K562 (cell line): ENCODE data around the gene MEIKIN. TPM values are rescaled to one million over a fixed set of nuclear protein-coding genes. Genes with fewer than 3 reads are reported as not detected.

Experiments
- ATAC-seq: fragments of 200-7000 bp; cut with Tn5 transposase; 3 replicates; pipeline ENCODE4 v1.9.1; 2020; ENCODE audit warnings: moderate library complexity
- BruUV-seq: library from RNA; stranded (reverse); fragments of 400-500 nt; replicated peaks from 2 replicates; lab custom pipeline; 2021; lab: Mats Ljungman, UMichigan
- CTCF ChIA-PET: fragments of 300-600 bp; formaldehyde crosslinking; extraction: SDS; loops from one replicate; lab custom pipeline; 2021; ENCODE audit warnings: low intra/inter-chr PET ratio; lab: Yijun Ruan, JAX
- POLR2A ChIA-PET: fragments of 300-600, 350-650 bp; sonication (Branson Sonifier 250); formaldehyde crosslinking; extraction: SDS; loops from one replicate; lab custom pipeline; 2021; ENCODE audit warnings: antibody characterized with exemption, inconsistent platforms; lab: Yijun Ruan, JAX
- DNase-seq, 4 experiments: peaks; one replicate each; pipeline versions ENCODE4 v3.0.0 to v3.0.0-alpha.2; 2011 to 2018; ENCODE audit warnings: low spot score in 3 of 4, mixed read lengths in 3 of 4; ENCODE audit errors: extremely low read depth in 1 of 4
- FAIRE-seq: peaks from 2 replicates; lab custom pipeline; 2011; peaks lifted over from hg19 to GRCh38; lab: Jason Lieb, UNC
- H2AFZ ChIP-seq: 2 replicates; pipeline ENCODE4 v1.6.0; 2011; ENCODE audit warnings: low read depth, low read length, control low read depth, inconsistent platforms
- H3K27ac ChIP-seq: fragments of 200-600 bp; 3 replicates; pipeline ENCODE4 v1.8.0; 2011; ENCODE audit warnings: low read depth, mild to moderate bottlenecking, control low read depth, inconsistent platforms, low read length, moderate library complexity, mixed read lengths; ENCODE audit errors: extremely low read depth
- H3K27me3 ChIP-seq, 2 experiments: fragments of 300-600 bp in 1 of 2; 2 replicates in 1 of 2; 3 replicates in 1 of 2; pipeline versions ENCODE4 v1.6.0 to v1.8.0; 2011; ENCODE audit warnings: inconsistent platforms in 2 of 2, low read length in 2 of 2, mild to moderate bottlenecking in 1 of 2, mixed read lengths in 1 of 2, moderate library complexity in 1 of 2; ENCODE audit not compliant: control insufficient read depth in 2 of 2, insufficient read depth in 2 of 2
- H3K36me3 ChIP-seq: fragments of 300-600 bp; 3 replicates; pipeline ENCODE4 v1.8.0; 2011; ENCODE audit warnings: mild to moderate bottlenecking, low read length, inconsistent platforms; ENCODE audit not compliant: control insufficient read depth, insufficient read depth
- H3K4me1 ChIP-seq, 2 experiments: fragments of 200-600 bp in 1 of 2; replicated peaks in 1 of 2; 2 replicates in 1 of 2; 3 replicates in 1 of 2; pipeline versions ENCODE4 v1.5.1 to v1.8.0; 2011; ENCODE audit warnings: inconsistent platforms in 2 of 2, low read length in 2 of 2, mild to moderate bottlenecking in 1 of 2, mixed read lengths in 1 of 2, moderate library complexity in 1 of 2; ENCODE audit not compliant: control insufficient read depth in 2 of 2, insufficient read depth in 2 of 2
- H3K4me2 ChIP-seq: 2 replicates; pipeline ENCODE4 v1.6.1; 2011; ENCODE audit warnings: low read length, control low read depth, inconsistent platforms, mixed read lengths; ENCODE audit not compliant: insufficient read depth
- H3K4me3 ChIP-seq: fragments of 200-600 bp; sonication (generic), shearing (Covaris generic); 2 replicates; pipeline ENCODE4 v1.5.1; 2016; ENCODE audit warnings: control low read depth, inconsistent platforms
- H3K79me2 ChIP-seq: fragments of 200-600 bp; 3 replicates; pipeline ENCODE4 v1.8.0; 2011; ENCODE audit warnings: low read length, inconsistent platforms; ENCODE audit not compliant: control insufficient read depth, insufficient read depth
- H3K9ac ChIP-seq, 2 experiments: 2 replicates each; pipeline versions ENCODE4 v1.6.0 to v1.6.1; 2011; ENCODE audit warnings: low read depth in 2 of 2, low read length in 2 of 2, control low read depth in 1 of 2, inconsistent platforms in 1 of 2, mild to moderate bottlenecking in 1 of 2, mixed read lengths in 1 of 2; ENCODE audit not compliant: insufficient read depth in 1 of 2
- H3K9me1 ChIP-seq: one replicate; pipeline ENCODE4 v1.6.0; 2011; ENCODE audit warnings: inconsistent platforms, mild to moderate bottlenecking, low read length, moderate library complexity; ENCODE audit not compliant: control insufficient read depth, insufficient read depth
- H3K9me3 ChIP-seq: replicated peaks from 2 replicates; pipeline ENCODE4 v1.5.1; 2011; ENCODE audit warnings: low read depth, low read length, inconsistent platforms; ENCODE audit not compliant: control insufficient read depth, insufficient read depth
- H4K20me1 ChIP-seq: replicated peaks from 2 replicates; pipeline ENCODE4 v1.6.1; 2011; ENCODE audit warnings: low read length, inconsistent platforms, mixed read lengths; ENCODE audit not compliant: control insufficient read depth, insufficient read depth
- DACH1 ChIP-seq: fragments of 450-650 bp; IDR thresholded peaks from 2 replicates; pipeline ENCODE4 v1.6.1; 2018; ENCODE audit not compliant: partially characterized antibody
- FOXJ2 ChIP-seq: fragments of 200-800 bp; sonication (Bioruptor generic); IDR thresholded peaks from 2 replicates; pipeline ENCODE4 v1.6.1; 2016; ENCODE audit warnings: missing genetic modification characterization, missing compliant biosample characterization
- HDAC8 ChIP-seq: fragments of 450-650 bp; IDR thresholded peaks from 2 replicates; pipeline ENCODE4 v1.6.1; 2016; ENCODE audit warnings: mild to moderate bottlenecking, missing genetic modification characterization, moderate library complexity, missing compliant biosample characterization
- MCM7 ChIP-seq, 2 experiments: fragments of 450-650 bp; IDR thresholded peaks; 2 replicates each; pipeline ENCODE4 v1.6.1; 2016 to 2018
- NBN ChIP-seq: fragments of 450-650 bp; IDR thresholded peaks from 2 replicates; pipeline ENCODE4 v1.6.1; 2016; ENCODE audit warnings: low read depth, mild to moderate bottlenecking
- RBM22 ChIP-seq: fragments of 200-400 bp; formaldehyde crosslinking; IDR thresholded peaks from 2 replicates; pipeline ENCODE4 v1.6.1; 2018; ENCODE audit warnings: low read length, low read depth; ENCODE audit not compliant: poor library complexity, severe bottlenecking
- RBM25 ChIP-seq: fragments of 200-400 bp; formaldehyde crosslinking; IDR thresholded peaks from 2 replicates; pipeline ENCODE4 v1.6.1; 2018; ENCODE audit warnings: low read length, low read depth, moderate library complexity; ENCODE audit not compliant: severe bottlenecking
- SIRT6 ChIP-seq: IDR thresholded peaks from one replicate; pipeline ENCODE4 v1.6.1; 2012; ENCODE audit warnings: low read depth, mild to moderate bottlenecking, control low read depth, inconsistent platforms, low read length, moderate library complexity
- SP2 ChIP-seq: IDR thresholded peaks from 2 replicates; pipeline ENCODE4 v1.6.1; 2011; ENCODE audit warnings: mild to moderate bottlenecking, low read depth, low read length, moderate library complexity; ENCODE audit not compliant: poor library complexity, severe bottlenecking; ENCODE audit errors: extremely low read depth
- ZC3H8 ChIP-seq: fragments of 450-650 bp; IDR thresholded peaks from 2 replicates; pipeline ENCODE4 v1.6.1; 2017
- ZNF146 ChIP-seq: IDR thresholded peaks from one replicate; pipeline ENCODE4 v1.6.1; 2018; ENCODE audit warnings: missing compliant biosample characterization; ENCODE audit not compliant: unreplicated experiment
- ZNF184 ChIP-seq: sonication (generic); formaldehyde crosslinking; IDR thresholded peaks from 2 replicates; pipeline ENCODE4 v1.5.0; 2020; ENCODE audit warnings: missing genetic modification reagents
- ZNF324 ChIP-seq: fragments of 250-450 bp; sonication (Bioruptor Pico); IDR thresholded peaks from 2 replicates; pipeline ENCODE4 v1.4.0; 2020; ENCODE audit warnings: mild to moderate bottlenecking
- ZNF41 ChIP-seq: fragments of 250-450 bp; sonication (Bioruptor Pico); conservative IDR thresholded peaks from 2 replicates; pipeline ENCODE4 v1.4.0; 2020; ENCODE audit warnings: mild to moderate bottlenecking
- ZNF707 ChIP-seq: fragments of 250-450 bp; sonication (Bioruptor Pico); conservative IDR thresholded peaks from 2 replicates; pipeline ENCODE4 v1.8.0; 2022; ENCODE audit warnings: inconsistent platforms, mild to moderate bottlenecking, moderate library complexity
- WGBS: fragments of 100-300 bp; shearing (Covaris generic); methylation state at CpG from one replicate; pipeline ENCODE4 v1.1.6; 2016; ENCODE audit warnings: low coverage, mixed read lengths; ENCODE audit not compliant: insufficient coverage; ENCODE audit errors: missing lambda C conversion rate; 5-methylcytosine and 5-hydroxymethylcytosine counted together
- in situ Hi-C: fragments of 300-500 bp; cut with MboI; formaldehyde crosslinking; loops from 4 replicates; pipeline ENCODE4 v1.15.0; 2018; ENCODE audit warnings: inconsistent platforms, mixed read lengths
- intact Hi-C: fragments of 100-400 bp; cut with micrococcal nuclease; formaldehyde crosslinking; loops from 2 replicates; pipeline ENCODE4 v1.14.2; 2022
- polyA plus RNA-seq, 8 experiments: library from polyadenylated mRNA; depleted of rRNA in 4 of 8; stranded (reverse) in 5 of 8; unstranded in 3 of 8; fragments of >200 nt; fragmentation: Nextera tagmentation in 2 of 8; fragmentation: Illumina TruSeq in 1 of 8; extraction: Ambion mirVana in 2 of 8; extraction: Trizol in 1 of 8; gene quantifications; 2 replicates each; pipeline versions ENCODE4 v1.2.1 to v1.2.3, GENCODE V29; 2011 to 2014; ENCODE audit warnings: inconsistent platforms in 1 of 8, missing spikeins in 1 of 8
- total RNA-seq, 7 experiments: library from RNA; depleted of rRNA in 6 of 7; stranded (reverse); fragments of >200 nt in 6 of 7; fragmentation: Illumina TruSeq in 2 of 7; extraction: Trizol in 2 of 7; gene quantifications; 2 replicates each; pipeline versions ENCODE4 v1.2.1 to v1.2.3, GENCODE V29; 2011 to 2021; ENCODE audit warnings: low replicate concordance in 1 of 7

Gene MEIKIN
- total and polyA plus RNA-seq, 9 of the 15 experiments (the other 6 are each of a cell fraction or from before 2014, with no cell fraction given) = 0.18 TPM; not detected in 8

GRCh38 chr5:131867524-131867923, 77.9 kb downstream of the MEIKIN start:
- H3K27ac ChIP-seq = no peak overlapping the region
- H2AFZ ChIP-seq = no peak overlapping the region
- no peak for DNase-seq
- POLR2A ChIA-PET = no interaction called here
- FAIRE-seq = no peak
- no peak for ATAC-seq
- no peaks in the 10 kb centered on the region for H3K4me1 ChIP-seq
- in situ Hi-C loops (no loop called here), intact Hi-C loops (no loop called here)
- no peak overlapping the region for H3K9ac ChIP-seq
- H4K20me1 ChIP-seq = no peaks in the 10 kb centered on the region
- no TSS peak for BruUV-seq
- no peaks in the 10 kb centered on the region for H3K27me3 ChIP-seq
- CTCF ChIA-PET = no interaction called here
- 0% methylated on average over 2 of the region's 2 CpGs for WGBS
- H3K9me1 ChIP-seq = no peaks in the 10 kb centered on the region
- peaks cover 3% of the 10 kb centered on the region; the same call in 1 of the 2 replicates for H3K9me3 ChIP-seq
- H3K4me2 ChIP-seq = no peak overlapping the region
- TF ChIP-seq ZNF324 (CRISPR knock-in tag) (no peak), SIRT6 (no peak), RBM25 (peak; percentile 74), DACH1 (no peak), SP2 (no peak), MCM7 (IDR thresholded peaks at IDR 0.05) (no peak), ZNF184 (no peak), RBM22 (no peak), NBN (no peak), HDAC8 (tag) (no peak), ZNF146 (CRISPR knock-in tag) (peak; percentile 86), FOXJ2 (tag) (no peak), ZNF41 (CRISPR knock-in tag) (no peak), ZC3H8 (no peak), ZNF707 (CRISPR knock-in tag) (no peak)
- no peaks in the 10 kb centered on the region for H3K36me3 ChIP-seq
- H3K79me2 ChIP-seq = no peaks in the 10 kb centered on the region
- H3K4me3 ChIP-seq = no peak overlapping the region
